ENCODE data around the gene GTF3C1.
A peak's percentile ranks its signal among the peaks of the same experiment; 100 is the strongest.

GTF3C1 gene

DNA sequence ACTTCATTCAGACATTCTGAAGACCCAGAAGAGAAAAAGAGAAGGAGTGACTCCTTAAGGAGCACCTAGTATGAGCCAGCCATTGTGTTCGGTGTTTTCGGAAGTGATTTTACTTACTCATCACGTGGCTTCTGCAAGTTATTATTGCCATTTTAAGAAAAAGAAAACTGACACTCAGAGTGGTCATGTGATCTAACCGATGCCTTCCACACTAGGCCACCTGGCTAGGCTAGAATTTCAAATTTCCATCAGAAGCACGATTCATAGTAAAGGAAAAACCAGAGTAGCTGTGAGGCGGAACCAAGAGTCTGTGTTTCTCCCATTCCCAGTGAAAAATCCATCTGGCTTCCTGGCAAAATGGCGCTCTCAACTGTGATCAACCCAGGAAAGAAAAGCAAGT is 32.0 kb downstream of the GTF3C1 start:
- peak; percentile 6 for DNase-seq

DNA sequence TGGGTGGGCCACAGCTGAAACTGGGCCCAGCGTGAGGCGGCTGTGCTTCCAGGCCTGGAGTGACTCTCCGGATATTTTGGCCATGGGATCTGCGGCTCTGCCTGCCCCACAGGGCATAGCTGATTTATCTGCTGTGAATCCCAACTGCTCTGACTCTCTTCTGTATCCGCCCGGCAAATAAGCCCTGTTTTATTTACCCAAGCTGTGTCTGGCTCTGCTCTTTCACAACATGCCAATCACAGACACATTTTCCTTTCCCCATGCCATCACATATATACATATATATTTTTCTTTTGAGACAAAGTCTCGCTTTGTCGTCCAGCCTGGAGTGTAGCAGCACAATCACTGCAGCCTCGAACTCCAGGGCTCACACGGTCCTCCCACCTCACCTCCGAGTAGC is 33.3 kb downstream of the GTF3C1 start:
- no peak for DNase-seq

DNA sequence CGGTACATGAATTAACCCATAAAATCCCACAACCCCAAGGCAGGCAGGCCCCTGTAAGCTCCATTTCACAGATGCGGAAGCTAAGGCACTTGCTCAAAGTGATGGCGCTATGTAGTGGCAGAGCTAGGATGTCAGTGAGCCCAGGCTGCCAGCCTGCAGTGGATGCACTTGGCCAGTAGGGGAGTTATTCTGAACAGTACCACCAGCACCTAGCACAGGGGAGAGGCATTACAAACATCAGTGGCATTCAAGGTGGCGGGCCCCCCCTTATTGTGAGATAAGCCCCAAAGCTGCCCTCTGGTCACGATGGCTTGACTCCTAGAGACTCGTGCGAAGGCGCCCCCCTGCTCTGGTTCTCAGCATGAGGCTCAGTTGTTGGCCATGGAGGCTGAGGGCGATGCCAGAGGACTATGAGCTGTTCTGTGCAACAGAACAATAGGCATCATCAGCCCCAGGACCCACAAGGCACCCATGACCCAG is 33.8 kb downstream of the GTF3C1 start:
- no peak for DNase-seq

DNA sequence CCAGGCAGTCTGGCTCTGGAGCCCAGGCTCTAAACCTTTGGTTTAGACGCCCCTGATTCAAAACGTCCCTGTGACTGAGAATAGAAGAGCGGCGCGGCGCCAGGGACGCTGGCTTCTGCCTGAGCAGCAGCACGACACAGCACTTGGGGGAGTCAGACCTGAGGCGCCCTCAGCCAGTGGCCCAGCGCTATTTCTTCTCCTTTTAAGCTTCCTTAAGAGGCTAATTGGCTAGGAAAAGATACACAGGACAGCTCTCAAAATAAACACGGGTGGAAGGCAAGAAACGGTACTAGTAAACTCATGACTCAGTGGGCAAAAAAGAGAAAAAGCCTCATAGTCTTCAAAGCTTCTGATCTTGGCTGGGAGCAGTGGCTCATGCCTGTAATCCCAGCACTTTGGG is 34.9 kb downstream of the GTF3C1 start:
- DNase-seq, result no peak

DNA sequence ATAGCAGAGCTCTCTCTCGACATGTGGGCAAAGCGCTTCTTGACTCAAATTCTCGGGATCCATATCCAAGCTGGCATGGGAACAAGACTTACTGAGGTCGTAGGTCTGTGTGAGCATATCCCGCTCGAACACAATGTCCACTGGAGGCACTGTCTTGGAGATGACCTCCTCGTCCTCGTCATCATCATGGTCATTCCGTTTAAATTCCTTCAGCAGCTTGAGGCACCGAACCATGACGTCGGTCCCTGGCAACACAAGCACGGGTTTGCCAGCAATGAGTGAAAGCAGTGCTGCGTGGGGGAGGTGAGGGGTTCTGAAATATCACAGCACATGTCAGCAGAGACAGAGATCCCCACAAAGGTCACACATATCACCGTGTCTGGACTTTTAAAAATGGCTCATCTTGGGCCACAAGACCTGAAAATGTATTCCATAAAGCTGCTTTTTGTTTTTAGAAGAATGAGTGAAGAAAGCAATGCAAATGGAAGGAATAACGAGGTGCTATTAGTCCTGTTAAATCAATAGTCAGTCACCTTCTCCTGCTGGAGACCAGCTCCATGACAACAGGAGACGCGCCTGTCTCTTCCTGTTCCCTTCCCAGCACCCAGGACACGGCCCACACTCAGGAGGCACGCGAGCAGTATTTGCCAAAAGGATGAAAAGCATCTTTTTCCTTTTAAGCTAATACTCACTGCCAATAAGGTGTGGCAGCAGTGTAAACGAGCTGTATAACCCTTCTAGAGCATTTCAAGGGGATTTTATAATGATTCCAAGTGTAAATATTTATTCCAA is 37.9 kb downstream of the GTF3C1 start:
- DNase-seq, result no peak

DNA sequence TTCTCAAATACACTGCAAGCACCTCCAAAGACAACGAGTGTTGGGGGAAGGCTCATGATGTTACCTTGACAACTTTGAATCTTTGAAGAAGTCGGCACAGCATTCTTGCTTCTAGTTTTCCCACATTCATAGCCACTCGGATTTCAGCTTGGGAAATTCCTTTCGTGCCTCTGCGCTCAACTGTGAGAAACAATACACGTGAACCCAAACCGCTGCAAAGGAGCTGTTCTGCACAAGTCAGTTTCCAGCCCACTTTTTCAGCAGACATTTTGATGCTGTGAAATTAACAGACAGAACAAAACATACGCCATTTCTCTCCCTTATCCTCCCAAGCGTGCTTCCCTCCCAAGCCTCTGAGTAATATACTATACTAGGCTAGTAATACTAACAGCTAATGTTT is 41.2 kb downstream of the GTF3C1 start:
- DNase-seq, result no peak

DNA sequence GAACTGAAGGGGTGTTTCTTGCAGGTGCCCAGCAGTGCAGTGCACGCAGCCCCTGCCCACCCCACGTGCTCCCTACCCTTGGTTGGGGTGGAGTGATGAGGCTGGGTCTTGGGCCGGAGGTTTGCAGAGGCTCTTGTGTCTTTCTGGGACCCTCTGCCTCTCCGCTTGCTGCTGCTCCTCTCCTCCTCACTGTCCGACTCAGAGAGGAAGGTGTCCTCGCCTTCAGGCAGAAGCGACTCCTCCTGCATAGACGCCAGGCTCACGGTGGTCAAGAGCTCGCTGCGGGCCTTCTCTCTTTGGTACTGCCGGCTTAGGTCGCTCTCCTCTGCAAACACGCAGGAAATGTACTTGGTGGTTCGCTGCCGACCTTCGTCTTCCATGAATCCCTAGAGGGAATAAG is 42.9 kb downstream of the GTF3C1 start:
- no peak for DNase-seq

DNA sequence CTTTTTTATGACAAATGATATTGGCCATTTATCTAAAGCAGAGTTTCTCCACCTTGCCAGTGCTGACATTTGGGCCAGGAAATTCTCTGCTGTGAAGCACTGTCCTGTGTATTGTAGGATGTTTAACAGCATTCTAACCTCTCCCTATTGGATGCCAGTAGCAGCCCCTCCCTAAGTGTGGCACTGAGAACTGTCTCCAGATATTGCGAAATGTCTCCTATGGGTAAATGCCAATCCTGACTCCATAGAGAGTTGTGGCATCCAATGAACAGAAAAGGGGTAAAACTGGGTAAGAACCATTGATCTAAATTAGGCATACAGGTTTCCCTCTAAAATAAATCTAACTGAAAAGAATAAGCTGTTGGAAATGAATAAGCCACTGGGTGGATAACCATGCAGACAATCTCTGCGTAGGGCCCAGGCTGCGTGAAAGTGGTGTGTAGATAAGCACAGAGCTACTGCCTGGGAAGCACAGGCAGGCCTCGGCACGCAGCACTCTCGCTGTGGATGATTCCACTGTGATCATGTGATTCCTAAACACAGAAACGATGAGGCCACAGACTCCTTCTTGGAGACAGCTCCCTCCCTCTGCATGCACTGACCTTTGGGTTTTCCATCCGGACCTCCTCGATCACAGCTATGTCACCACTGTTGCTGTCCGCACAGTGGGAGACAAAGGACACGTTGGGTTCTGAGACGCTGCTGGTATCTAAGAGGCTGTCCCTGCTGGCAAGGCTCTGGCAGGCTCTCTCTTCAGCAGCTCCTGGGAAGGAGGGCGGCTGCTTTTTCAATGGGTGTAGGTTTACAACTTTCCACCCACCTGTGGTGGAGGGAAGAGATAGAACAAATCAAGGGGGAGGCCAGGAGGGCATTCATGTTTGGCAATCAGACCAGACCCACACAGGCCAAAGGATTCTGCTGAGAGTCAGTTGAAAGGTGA is 44.1 kb downstream of the GTF3C1 start:
- DNase-seq, result no peak

DNA sequence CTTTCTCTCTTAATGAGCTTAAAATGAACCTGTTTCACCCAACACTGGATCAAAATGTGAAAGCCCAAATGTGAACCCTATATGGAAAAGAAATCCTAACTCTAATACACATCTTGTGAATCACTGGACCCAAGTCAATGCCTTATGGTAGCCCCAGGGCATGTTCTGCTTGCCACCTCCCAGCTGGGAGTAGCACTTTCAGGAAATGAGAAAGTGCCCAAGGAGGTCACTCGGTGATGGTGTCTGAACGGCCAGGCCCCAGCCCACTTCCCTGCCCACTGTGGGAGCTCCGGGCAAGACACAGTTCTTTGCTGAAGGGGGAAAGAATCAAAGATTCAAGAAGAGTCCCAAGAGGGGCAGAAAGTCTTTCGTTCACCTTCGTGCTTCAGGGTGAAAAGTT is 46.1 kb downstream of the GTF3C1 start:
- DNase-seq, result no peak

DNA sequence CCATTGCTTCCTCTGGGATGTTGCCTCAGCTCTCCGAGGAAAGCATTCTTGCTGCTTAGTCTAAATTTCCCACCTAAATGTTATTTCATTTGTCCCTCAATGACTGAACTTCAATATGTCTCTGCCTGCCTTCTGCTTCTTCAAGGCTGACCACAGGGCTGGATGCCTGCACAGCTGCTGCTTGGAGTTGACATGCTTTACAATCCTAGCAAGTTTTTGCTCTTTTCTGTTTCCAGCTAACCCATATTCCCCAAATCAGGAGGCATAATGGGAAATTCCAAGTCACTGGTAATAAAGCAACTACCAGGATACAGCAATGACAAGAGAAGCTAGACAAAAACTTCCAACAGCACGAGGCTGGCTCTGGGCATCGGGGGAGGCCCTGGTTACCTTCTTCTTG is 48.9 kb downstream of the GTF3C1 start:
- DNase-seq, result no peak

DNA sequence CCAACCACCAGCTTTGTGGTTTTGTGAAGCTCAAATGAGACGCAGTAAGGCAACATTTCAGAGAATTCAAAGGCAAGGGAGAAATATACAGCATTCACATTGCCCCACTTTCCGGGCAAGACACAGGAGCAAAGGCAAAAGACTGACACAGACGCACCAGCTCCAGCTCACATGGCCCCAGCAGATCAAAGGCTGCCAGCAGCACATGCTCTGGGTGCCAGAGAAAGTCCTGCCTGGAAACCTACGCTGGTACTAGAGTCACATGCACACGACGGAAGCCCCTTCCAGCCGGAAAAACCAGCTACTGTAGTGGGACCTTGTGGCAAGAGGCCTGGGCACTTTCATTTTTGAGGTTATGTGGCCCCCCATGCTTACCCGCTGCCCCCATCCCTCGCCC is 50.1 kb downstream of the GTF3C1 start:
- no peak for DNase-seq

DNA sequence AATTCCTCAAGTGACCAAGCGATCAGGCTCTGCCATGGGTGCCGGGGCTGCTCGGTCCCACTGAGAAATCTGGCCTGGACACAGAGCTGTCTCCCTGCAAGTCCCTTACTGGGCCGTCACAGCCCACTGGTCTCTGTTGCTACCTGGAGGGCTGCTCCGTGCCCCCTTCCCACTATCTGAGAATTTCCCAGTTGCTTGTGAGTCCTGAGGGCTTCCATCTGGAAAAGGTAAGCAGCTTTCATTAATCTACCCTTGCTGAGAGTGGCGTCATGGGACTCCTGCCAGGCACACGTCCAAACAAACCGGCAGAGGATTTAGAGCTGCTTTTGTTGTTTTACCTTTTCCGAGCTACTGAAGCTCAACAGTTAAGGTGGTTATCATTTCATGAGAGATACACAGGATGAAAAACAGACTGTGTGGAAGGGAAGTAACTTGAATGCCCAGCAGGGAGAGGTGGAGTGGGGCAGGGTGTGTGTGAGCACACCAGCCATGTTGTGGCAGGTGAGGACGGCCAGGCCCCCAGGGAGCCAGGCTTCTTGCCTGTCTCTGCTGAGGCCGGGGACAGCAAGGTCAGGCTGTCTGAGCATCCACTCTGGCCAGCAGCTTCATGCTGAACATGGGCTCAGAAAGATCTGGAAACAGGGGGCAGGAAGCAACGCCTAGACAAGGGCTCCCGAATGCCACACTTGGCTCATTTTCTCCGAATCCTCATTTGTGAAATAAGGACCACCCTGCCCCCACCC is 50.6 kb downstream of the GTF3C1 start:
- no peak for DNase-seq

DNA sequence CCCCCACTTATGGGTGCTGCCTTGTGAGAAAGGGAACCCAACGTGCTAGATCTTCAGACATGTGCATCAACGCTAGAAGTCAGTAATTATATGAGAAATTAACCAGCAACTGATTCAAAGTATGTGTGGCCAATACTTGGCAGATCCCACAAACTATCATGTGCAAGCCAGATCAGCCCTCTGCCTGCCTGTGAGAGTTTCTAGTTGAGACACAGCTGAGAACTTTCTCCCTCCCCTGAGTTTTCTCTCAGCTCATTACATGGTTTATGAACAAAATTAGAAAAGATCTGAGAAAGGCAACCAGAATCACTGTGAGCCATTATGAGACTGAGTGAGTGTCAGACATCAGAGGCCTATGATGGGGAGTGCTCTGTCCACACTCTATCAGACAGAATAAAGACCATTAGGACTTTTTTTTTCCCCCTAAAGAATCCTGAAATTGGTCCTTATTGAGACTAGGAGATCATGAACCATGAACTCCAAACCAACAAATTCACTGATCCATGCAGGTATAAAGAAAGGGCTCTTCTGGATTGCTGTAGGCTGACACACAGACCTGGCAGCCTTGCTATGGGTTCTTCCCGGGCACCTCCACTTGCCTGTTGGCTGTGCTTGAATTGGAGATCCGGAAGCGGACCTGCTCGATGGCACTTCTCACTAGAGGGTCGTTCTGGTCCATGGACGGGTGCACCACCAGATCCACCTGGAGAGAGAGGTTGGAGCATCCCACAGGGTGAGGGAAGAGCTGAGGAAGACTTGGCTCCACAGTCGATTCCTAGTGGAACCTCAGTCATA is 51.5 kb downstream of the GTF3C1 start:
- DNase-seq, result no peak

DNA sequence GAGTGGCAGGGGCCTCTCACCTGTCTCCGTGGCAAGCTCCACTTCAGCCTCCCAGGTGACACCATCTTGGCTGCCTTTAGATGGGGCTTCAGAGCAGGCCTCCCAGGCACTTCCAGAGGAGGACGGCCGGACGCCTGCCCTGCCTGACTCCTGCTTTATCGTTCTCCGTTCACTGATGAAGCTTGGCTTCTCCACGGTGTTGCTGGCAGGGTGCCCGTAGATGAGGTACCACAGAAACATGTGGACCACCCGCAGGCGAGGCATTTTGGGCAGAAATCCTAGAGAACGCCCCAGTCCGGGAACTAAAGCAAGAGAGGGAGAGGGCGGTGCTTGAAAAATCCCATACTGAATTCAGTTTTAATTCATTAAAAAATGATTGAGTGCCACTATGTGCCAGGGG is 54.5 kb downstream of the GTF3C1 start:
- no peak for DNase-seq

DNA sequence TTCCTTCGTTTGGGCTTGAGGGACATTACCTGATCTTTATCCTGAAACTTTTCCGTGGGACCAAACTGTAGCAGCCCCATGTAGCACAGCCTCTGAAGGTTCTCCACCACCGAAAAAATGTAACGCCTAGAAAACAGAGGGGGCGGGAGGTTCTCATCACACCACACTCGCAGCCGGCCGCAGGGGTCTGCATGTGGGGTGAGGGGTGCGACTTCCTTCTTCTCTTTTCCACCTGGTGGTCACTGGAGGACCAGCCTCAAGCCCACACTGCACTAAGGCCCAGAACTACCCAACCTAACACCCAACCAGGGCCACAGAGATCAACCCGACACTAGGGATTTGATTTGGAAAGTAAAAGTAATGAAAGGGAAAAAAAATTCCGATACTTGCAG is 57.1 kb downstream of the GTF3C1 start:
- no peak for DNase-seq

DNA sequence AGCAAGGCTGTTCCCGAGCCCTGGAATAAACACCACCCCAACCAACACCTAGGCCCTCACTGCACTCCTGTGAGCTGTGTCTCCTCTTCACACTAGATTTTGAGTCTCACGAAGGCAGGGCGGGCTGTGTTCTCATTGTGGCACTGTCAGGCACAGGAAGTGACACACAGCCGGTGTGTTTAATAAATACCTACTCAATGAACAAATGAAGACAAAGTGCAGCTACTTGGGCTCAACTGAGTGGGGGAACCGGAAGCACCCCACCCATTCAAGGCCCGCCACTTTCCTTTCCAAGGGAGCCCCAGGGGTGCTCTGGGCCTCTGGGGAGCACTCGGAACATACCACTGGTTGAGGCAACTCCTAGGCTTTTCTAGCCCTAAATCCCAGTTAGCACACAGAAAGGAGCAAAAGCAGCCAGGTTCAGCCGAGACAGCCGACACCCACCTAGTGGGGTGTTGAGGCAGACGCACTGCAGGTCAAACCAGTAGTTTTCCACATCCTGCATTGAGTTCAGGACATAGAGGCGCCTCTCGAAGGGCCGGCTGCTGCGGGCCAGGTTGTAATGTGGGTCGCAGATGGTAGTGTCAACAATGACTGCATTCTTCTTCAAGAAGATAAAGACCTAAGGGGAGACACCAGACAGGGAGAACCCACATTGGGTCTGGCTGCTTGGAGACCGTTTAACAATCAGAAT is 57.7 kb downstream of the GTF3C1 start:
- no peak for DNase-seq

DNA sequence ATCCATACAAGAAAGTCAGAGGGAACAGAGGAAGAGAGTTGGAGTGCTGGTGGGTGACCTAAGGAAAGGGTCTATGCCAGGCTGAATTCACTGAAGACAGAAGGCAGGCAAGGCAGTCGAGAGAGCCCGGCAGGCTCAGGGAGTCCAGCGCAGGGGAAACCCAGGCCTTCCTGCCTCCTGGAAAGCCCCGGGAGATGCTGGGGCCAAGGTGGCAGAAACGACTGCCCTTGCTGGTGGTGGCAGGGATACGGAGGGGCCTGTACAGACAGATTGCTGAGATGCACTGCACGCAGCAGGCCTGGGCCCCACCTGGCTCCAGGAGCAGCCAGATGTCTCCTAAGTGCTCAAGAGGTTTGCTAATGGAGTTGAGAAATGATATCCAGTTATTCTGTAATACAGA is 59.8 kb downstream of the GTF3C1 start:
- DNase-seq, result no peak

DNA sequence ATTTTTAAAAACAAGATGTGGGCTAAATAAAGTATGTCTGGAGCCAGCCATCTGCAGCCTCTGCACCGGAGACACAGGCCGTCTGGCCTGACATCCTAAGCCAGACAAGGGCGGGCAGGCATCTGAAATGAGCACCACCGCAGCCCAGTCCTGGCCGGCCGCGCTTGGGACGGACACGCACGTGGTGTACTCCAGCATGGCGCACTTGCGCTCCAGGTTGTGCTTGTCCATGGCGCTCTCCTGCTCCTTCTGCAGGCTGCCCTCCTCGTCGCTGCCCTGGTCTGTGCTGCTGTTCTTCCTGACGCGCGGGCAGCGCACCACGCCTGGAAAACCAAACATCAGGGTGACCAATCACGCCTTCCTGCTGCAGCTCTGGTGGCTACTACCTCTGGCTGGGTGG is 60.3 kb downstream of the GTF3C1 start:
- no peak for DNase-seq

DNA sequence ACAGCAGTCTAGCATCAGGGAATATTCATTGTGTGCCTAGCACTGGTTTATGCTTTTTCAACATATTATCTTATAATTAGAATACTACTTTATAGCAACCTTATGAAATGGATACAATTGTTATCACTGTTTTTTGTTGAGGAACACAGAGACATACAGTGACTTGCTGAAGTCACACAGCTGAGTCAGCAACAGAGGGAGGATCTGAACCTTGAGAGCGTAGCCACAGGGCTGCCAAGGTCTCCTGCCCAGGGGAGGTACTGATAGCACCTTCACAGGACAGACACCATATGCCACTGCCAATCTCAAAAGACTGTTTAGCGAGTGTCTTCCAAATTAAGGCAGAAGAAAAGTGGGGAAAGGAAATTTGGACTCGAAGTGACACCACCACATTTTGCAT is 63.0 kb downstream of the GTF3C1 start:
- no peak for DNase-seq

DNA sequence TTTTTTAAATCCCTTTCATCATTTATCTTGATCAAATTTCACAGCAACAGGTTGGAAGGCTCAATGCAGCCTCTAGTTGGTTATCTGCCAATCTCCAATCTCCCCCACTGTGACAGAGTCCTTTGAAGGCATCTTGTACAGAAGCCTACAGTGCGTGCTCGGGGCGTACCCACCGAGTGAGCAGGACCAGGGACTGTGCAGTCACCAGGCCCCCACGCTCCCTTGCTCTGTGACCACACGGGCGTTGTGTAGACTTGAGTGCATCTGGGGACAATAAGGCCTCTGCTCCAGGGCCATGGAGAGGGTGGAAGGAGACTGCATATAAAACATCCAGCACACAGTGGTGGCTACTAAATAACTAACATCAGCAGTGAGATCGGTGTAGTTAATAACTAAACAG is 63.4 kb downstream of the GTF3C1 start:
- no peak for DNase-seq

DNA sequence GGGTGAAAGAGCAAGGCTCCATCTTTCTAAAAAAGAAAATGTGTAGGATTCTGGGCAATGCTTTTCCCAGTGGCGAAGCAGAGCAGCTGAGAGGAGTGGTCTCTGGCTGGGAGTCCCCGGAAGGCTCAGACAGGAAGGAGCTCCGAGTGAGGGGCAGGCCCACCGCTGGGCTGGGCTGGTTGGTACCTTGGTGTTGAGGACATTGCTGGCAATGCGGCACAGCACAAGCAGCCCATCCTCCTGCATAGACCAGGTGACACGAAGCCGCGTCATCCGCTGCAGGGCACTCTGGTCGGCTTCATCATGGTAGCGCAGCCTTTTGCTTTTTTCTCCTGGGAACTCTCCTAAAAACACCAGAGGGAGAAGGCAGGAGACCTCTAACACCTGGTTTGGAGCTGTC is 63.9 kb downstream of the GTF3C1 start:
- no peak for DNase-seq

DNA sequence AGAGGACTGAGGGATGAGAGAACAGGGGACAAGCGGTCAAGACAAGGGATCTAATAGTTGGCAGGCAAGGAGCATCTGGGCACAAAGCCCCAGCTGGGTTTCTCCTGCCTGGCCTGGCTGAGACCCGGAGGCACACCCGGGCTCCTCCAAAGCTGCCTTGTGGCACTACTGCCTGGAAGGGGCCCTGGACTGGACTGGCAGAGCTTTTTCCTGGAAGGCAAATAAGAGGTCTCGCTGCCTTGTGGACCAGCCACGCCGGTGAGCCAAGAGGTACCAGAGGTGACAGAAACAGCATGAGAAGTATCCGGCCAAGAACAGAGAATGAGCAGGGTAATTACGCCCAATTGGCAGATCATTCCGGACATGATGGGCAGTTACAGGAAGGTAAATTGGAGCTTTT is 64.6 kb downstream of the GTF3C1 start:
- DNase-seq, result no peak

All from NCI-H187 treated with DMSO at 0.1 percent for 48 hours (cell line).